BLaER1 treated with 17β-estradiol and CSF1 and Interleukin-3, amounts not matched to agents 10 nM and 100 nM (cell line): ENCODE results near the gene TMEM141.

Experiments
- H3K27ac ChIP-seq, 11 experiments: shearing (Covaris generic); formaldehyde crosslinking; 2 replicates each; pipeline ENCODE4 v1.8.1; 2022
- H3K27me3 ChIP-seq, 11 experiments: shearing (Covaris generic); formaldehyde crosslinking; 2 replicates each; pipeline ENCODE4 v1.8.1; 2022
- H3K36me3 ChIP-seq, 11 experiments: shearing (Covaris generic); formaldehyde crosslinking; 2 replicates each; pipeline ENCODE4 v1.8.1; 2022
- H3K4me1 ChIP-seq, 10 experiments: shearing (Covaris generic); formaldehyde crosslinking; 2 replicates each; pipeline ENCODE4 v1.8.1; 2022
- H3K4me2 ChIP-seq, 11 experiments: shearing (Covaris generic); formaldehyde crosslinking; 2 replicates each; pipeline ENCODE4 v1.8.1; 2022
- H3K4me3 ChIP-seq, 10 experiments: shearing (Covaris generic); formaldehyde crosslinking; 2 replicates each; pipeline ENCODE4 v1.8.1; 2022
- H3K9ac ChIP-seq, 11 experiments: shearing (Covaris generic); formaldehyde crosslinking; 2 replicates each; pipeline ENCODE4 v1.8.1; 2022
- H3K9me3 ChIP-seq, 11 experiments: shearing (Covaris generic); formaldehyde crosslinking; replicated peaks in 1 of 11; 2 replicates each; pipeline ENCODE4 v1.8.1; 2022
- H4K20me1 ChIP-seq, 11 experiments: shearing (Covaris generic); formaldehyde crosslinking; 2 replicates each; pipeline ENCODE4 v1.8.1; 2022
- Cebpa-rat ChIP-seq, 11 experiments: shearing (Covaris generic); IDR thresholded peaks; 2 replicates each; pipeline ENCODE4 v1.8.1; 2022

The TMEM141 gene

DNA sequence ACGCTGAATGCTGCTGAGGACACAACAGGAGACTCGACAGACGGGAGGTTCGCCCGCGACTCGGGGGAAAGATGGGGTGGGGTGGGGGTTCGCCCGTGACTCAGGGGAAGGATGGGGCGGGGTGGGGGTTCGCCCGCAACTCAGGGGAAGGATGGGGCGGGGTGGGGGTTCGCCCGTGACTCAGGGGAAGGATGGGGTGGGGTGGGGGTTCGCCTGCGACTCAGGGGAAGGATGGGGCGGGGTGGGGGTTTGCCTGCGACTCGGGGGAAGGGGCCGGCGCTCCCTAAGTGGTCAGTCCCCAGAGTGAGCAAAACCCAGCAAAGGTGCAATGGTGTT, 45.0 kb upstream of the TMEM141 start:
- H3K36me3 ChIP-seq: no peaks in the 10 kb centered on the region
- H3K4me1 ChIP-seq: peaks cover 53 to 94% (median 90%) of the 10 kb centered on the region in 10 experiments
- H3K4me2 ChIP-seq: peak overlapping the region in 10 of 11 experiments; percentile 40 to 100 (median 97); a peak in 19 of 22 replicates
- H3K9ac ChIP-seq: peak overlapping the region in 4 of 11 experiments; percentile 83 to 89 (median 84); a peak in 6 of 22 replicates
- peak overlapping the region in 3 of 10 experiments; percentile 42 to 61 (median 53); a peak in 5 of 20 replicates for H3K4me3 ChIP-seq
- peaks cover 0 to 47% (median 8%) of the 10 kb centered on the region in 11 experiments; a peak in 8 of 22 replicates for H4K20me1 ChIP-seq
- peak overlapping the region in 3 of 11 experiments; percentile 96 to 99 (median 97); a peak in 5 of 22 replicates for H3K27ac ChIP-seq
- TF ChIP-seq Cebpa-rat (IDR thresholded peaks at IDR 0.05): no peak
- peaks cover 0 to 44% (median 0%) of the 10 kb centered on the region in 11 experiments; a peak in 9 of 22 replicates for H3K27me3 ChIP-seq
- H3K9me3 ChIP-seq: peaks cover 1 to 3% (median 2%) of the 10 kb centered on the region in 11 experiments

DNA sequence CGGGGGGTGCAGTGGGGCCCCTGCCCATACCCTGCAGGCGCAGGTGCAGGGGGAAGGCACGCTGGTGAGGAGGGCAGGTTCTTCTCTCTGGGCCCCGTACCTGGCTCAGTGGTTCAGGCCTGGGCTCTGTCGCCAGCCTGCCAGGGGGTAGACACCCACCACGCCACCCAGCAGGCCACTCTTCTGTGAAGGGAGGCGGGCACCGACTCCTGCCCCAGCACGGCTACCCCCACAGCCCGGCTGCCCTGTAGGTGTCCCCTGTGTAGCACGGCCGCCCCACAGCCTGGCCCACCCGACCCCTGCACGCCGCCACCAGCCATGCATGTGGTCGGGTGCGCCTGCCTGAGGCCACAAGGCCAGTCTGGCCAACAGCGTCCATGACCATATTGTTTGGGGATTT, 44.5 kb upstream of the TMEM141 start:
- H3K9me3 ChIP-seq: peaks cover 6 to 8% (median 7%) of the 10 kb centered on the region in 11 experiments
- no peak for TF ChIP-seq Cebpa-rat (IDR thresholded peaks at IDR 0.05)
- H3K36me3 ChIP-seq: no peaks in the 10 kb centered on the region; a peak in 2 of 22 replicates
- H3K4me1 ChIP-seq: peaks cover 53 to 89% (median 85%) of the 10 kb centered on the region in 10 experiments
- H3K27me3 ChIP-seq: peaks cover 0 to 40% (median 0%) of the 10 kb centered on the region in 11 experiments; a peak in 9 of 22 replicates
- H3K27ac ChIP-seq: peak overlapping the region in 6 of 11 experiments; percentile 95 to 99 (median 97); a peak in 10 of 22 replicates
- H3K9ac ChIP-seq: peak overlapping the region in 7 of 11 experiments; percentile 14 to 89 (median 83); a peak in 12 of 22 replicates
- peaks cover 0 to 43% (median 8%) of the 10 kb centered on the region in 11 experiments; a peak in 8 of 22 replicates for H4K20me1 ChIP-seq
- peak overlapping the region; percentile 15 to 100 (median 96); a peak in 21 of 22 replicates for H3K4me2 ChIP-seq
- H3K4me3 ChIP-seq: peak overlapping the region in 7 of 10 experiments; percentile 7 to 61 (median 46); a peak in 12 of 20 replicates

GRCh38 chr9:136747161-136748060, 43.7 kb upstream of the TMEM141 start:
- peak overlapping the region in 6 of 10 experiments; percentile 2 to 61 (median 50); a peak in 11 of 20 replicates for H3K4me3 ChIP-seq
- peaks cover 45 to 81% (median 78%) of the 10 kb centered on the region in 10 experiments for H3K4me1 ChIP-seq
- peaks cover 14 to 16% (median 15%) of the 10 kb centered on the region in 11 experiments for H3K9me3 ChIP-seq
- no peaks in the 10 kb centered on the region; a peak in 2 of 22 replicates for H3K36me3 ChIP-seq
- peak overlapping the region; percentile 40 to 100 (median 96); a peak in 21 of 22 replicates for H3K4me2 ChIP-seq
- TF ChIP-seq Cebpa-rat (IDR thresholded peaks at IDR 0.05): no peak
- peaks cover 0 to 32% (median 0%) of the 10 kb centered on the region in 11 experiments; a peak in 8 of 22 replicates for H3K27me3 ChIP-seq
- H3K27ac ChIP-seq: peak overlapping the region in 8 of 11 experiments; percentile 80 to 99 (median 96); a peak in 15 of 22 replicates
- peaks cover 0 to 35% (median 8%) of the 10 kb centered on the region in 11 experiments; a peak in 8 of 22 replicates for H4K20me1 ChIP-seq
- H3K9ac ChIP-seq: peak overlapping the region in 8 of 11 experiments; percentile 63 to 89 (median 83); a peak in 15 of 22 replicates

DNA sequence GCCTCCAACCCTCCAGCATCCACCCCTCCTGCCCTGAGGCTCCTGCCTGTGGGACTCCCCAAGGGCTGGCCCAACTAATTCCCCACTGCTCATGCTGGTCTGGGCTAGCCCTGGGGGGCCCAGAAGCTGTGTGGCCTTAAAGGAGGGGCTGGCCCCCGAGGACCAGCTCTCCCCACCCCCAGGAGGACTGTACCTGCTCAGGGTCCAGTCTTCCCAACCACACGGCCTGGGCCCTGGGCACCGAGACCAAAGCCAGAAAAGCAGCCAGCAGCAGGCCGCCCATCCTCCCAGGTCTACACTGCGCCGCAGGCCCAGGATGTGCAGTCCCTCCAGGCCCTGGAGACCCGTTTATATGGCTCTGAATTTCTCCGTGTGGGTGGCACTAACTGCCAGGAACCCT, 42.9 kb upstream of the TMEM141 start, which contains the start of gene LCN6:
TSS of gene LCN6 (minus strand) at position 325 of the 400 bp plus-strand sequence. CDS start at position 283, 42 bp downstream.
- Histone ChIP-seq H3K4me2 (peak within 1 kb of the TSS; percentile 67 to 100 (median 96)), H3K27me3 (peaks cover 0 to 27% (median 0%) of the 10 kb centered on the region in 11 experiments; a peak in 9 of 22 replicates), H4K20me1 (peaks cover 0 to 27% (median under 1%) of the 10 kb centered on the region in 11 experiments; a peak in 6 of 22 replicates), H3K4me1 (peaks cover 37 to 76% (median 72%) of the 10 kb centered on the region in 10 experiments), H3K27ac (peak within 1 kb of the TSS in 10 of 11 experiments; percentile 39 to 99 (median 96); a peak in 18 of 22 replicates), H3K9ac (peak within 1 kb of the TSS; percentile 23 to 89 (median 80); a peak in 19 of 22 replicates), H3K9me3 (peaks cover 21 to 23% (median 23%) of the 10 kb centered on the region in 11 experiments), H3K36me3 (no peaks in the 10 kb centered on the region; a peak in 2 of 22 replicates), H3K4me3 (peak within 1 kb of the TSS in 7 of 10 experiments; percentile 24 to 61 (median 46); a peak in 11 of 20 replicates)
- no peak for TF ChIP-seq Cebpa-rat (IDR thresholded peaks at IDR 0.05)

GRCh38 chr9:136748666-136749611, 42.2 kb upstream of the TMEM141 start:
- TF ChIP-seq Cebpa-rat (IDR thresholded peaks at IDR 0.05): no peak
- Histone ChIP-seq H3K4me1 (peaks cover 37 to 76% (median 72%) of the 10 kb centered on the region in 10 experiments), H3K27ac (peak overlapping the region in 10 of 11 experiments; percentile 39 to 99 (median 96); a peak in 18 of 22 replicates), H3K27me3 (peaks cover 0 to 33% (median 2%) of the 10 kb centered on the region in 11 experiments; a peak in 11 of 22 replicates), H3K4me2 (peak overlapping the region; percentile 67 to 100 (median 96)), H3K36me3 (no peaks in the 10 kb centered on the region; a peak in 2 of 22 replicates), H3K9me3 (peaks cover 23 to 28% (median 25%) of the 10 kb centered on the region in 11 experiments), H3K9ac (peak overlapping the region; percentile 23 to 89 (median 80); a peak in 19 of 22 replicates), H3K4me3 (peak overlapping the region in 7 of 10 experiments; percentile 12 to 61 (median 42); a peak in 10 of 20 replicates), H4K20me1 (peaks cover 0 to 19% (median 0%) of the 10 kb centered on the region in 11 experiments; a peak in 3 of 22 replicates)

- peaks cover 0 to 18% (median 0%) of the 10 kb centered on the region in 11 experiments; a peak in 3 of 22 replicates for H4K20me1 ChIP-seq
- H3K9ac ChIP-seq: peak overlapping the region in 2 of 11 experiments; percentile 40 to 64; a peak in 3 of 22 replicates
- H3K9me3 ChIP-seq: peaks cover 23 to 29% (median 26%) of the 10 kb centered on the region in 11 experiments
- peaks cover 0 to 47% (median 9%) of the 10 kb centered on the region in 11 experiments; a peak in 11 of 22 replicates for H3K27me3 ChIP-seq
- peak overlapping the region in 8 of 11 experiments; percentile 80 to 99 (median 96); a peak in 16 of 22 replicates for H3K27ac ChIP-seq
- TF ChIP-seq Cebpa-rat (IDR thresholded peaks at IDR 0.05): no peak
- H3K36me3 ChIP-seq: no peaks in the 10 kb centered on the region; a peak in 2 of 22 replicates
- peaks cover 46 to 75% (median 72%) of the 10 kb centered on the region in 10 experiments for H3K4me1 ChIP-seq
- H3K4me3 ChIP-seq: no peak overlapping the region
- peak overlapping the region in 7 of 11 experiments; percentile 12 to 99 (median 87); a peak in 8 of 22 replicates for H3K4me2 ChIP-seq
Measured at GRCh38 chr9:136750526-136750925, 40.6 kb upstream of the TMEM141 start.

- Histone ChIP-seq H3K36me3 (no peaks in the 10 kb centered on the region; a peak in 2 of 22 replicates), H3K27ac (peak overlapping the region in 5 of 11 experiments; percentile 45 to 99 (median 96); a peak in 12 of 22 replicates), H4K20me1 (peaks cover 0 to 18% (median 0%) of the 10 kb centered on the region in 11 experiments; a peak in 2 of 22 replicates), H3K4me2 (peak overlapping the region in 1 of 11 experiments; percentile 38; a peak in 1 of 22 replicates), H3K9me3 (peaks cover 30 to 37% (median 33%) of the 10 kb centered on the region in 11 experiments), H3K9ac (no peak overlapping the region), H3K27me3 (peaks cover 0 to 50% (median 9%) of the 10 kb centered on the region in 11 experiments; a peak in 11 of 22 replicates), H3K4me1 (peaks cover 46 to 70% (median 68%) of the 10 kb centered on the region in 10 experiments), H3K4me3 (no peak overlapping the region)
- no peak for TF ChIP-seq Cebpa-rat (IDR thresholded peaks at IDR 0.05)
Measured at GRCh38 chr9:136751244-136751643, 39.9 kb upstream of the TMEM141 start.
